ENCODE measurements around the gene LYPD1. TPM values are rescaled to one million over a fixed set of nuclear protein-coding genes. Genes with fewer than 3 reads are reported as not detected.

LYPD1 gene
- total and polyA plus RNA-seq, 5 donors: 0.07 TPM; not detected in 4

DNA sequence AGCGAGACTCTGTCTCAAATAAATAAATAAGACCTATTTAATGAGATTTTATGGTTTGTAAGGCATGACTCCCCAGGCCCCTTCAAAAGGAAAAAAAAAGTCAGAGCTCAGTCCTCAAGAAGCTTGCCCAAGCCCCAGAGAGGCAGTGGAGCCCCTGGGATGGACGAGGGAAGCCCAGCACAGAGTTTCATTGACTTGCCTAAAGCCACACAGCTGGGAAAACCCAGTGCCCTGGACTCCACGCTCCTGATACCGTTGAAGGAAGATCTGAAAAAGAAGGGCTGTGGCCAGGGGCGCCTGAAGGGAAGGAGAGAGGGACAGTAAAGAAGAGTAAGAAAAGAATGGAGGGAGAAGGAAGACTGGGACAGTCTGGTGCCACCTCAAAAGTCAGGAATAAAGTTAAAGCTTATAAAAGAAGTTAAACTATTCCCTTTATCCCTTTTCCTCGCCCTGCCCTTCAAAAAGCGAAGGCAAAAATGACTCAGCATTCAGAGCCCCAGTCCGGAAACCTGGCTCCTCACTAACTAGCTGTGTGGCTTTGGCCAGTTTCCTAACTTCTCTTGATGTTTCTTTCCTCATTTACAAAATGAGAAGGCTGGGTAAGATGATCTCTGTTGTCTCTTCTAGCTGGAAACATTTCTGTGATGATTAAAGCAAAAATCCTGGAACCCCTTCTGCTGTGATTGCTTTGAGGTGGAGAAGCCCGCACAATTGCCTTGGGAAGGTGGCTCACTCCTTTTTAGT, 46.7 kb downstream of the LYPD1 start:
- H3K4me1 ChIP-seq (ENCODE audit: control insufficient read depth, insufficient read depth, low read length): no peaks in the 10 kb centered on the region
- ATAC-seq (no peak), DNase-seq (no peak)
- no peaks in the 10 kb centered on the region for H3K27me3 ChIP-seq (ENCODE audit: control insufficient read depth, insufficient read depth)
- H3K27ac ChIP-seq (ENCODE audit: low read length): no peak overlapping the region
- intact Hi-C loops (cut with DNase I): no loop called here
- H3K9me3 ChIP-seq (ENCODE audit: control insufficient read depth, low read length): no peaks in the 10 kb centered on the region
- 64% methylated on average over 9 of the region's 9 CpGs for WGBS
- no peak overlapping the region for H3K4me3 ChIP-seq (ENCODE audit: low read length)

GRCh38 chr2:132621131-132621875, 48.7 kb downstream of the LYPD1 start:
- H3K27me3 ChIP-seq (ENCODE audit: control insufficient read depth, insufficient read depth): no peaks in the 10 kb centered on the region
- H3K27ac ChIP-seq (ENCODE audit: low read length): no peak overlapping the region
- intact Hi-C loops (cut with DNase I): no loop called here
- ATAC-seq (peak; percentile 47 to 66), DNase-seq (peak in 1 of 3 donors; percentile 42)
- WGBS: 48% methylated on average over 8 of the region's 8 CpGs
- no peaks in the 10 kb centered on the region for H3K4me1 ChIP-seq (ENCODE audit: control insufficient read depth, insufficient read depth, low read length)
- H3K4me3 ChIP-seq (ENCODE audit: low read length): no peak overlapping the region
- no peaks in the 10 kb centered on the region for H3K9me3 ChIP-seq (ENCODE audit: control insufficient read depth, low read length)

DNA sequence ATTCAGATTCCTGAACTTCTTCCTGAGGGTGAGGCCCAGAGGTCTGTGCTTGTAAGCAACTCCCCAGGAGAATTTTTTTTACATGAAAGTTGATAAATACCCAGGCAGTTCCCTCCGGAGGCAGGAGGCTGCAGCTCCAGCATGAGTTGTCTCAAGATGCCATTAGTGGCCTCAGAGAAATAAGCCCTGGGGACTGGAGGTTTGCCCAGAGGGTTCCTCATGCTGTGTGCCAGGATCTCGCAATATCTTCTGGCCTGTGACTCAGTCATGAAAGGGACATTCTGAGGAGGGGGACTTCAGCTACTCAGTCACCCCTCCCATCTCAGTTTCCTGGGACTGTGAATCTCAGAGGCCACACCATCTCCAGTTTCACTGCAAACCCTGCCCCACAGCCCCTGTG, 49.9 kb downstream of the LYPD1 start:
- H3K4me1 ChIP-seq (ENCODE audit: control insufficient read depth, insufficient read depth, low read length): no peaks in the 10 kb centered on the region
- no peaks in the 10 kb centered on the region for H3K9me3 ChIP-seq (ENCODE audit: control insufficient read depth, low read length)
- intact Hi-C loops (cut with DNase I): no loop called here
- no peak overlapping the region for H3K4me3 ChIP-seq (ENCODE audit: low read length)
- 54% methylated on average over 2 of the region's 2 CpGs for WGBS
- DNase-seq: no peak
- H3K27ac ChIP-seq (ENCODE audit: low read length): no peak overlapping the region
- ATAC-seq: no peak
- H3K27me3 ChIP-seq (ENCODE audit: control insufficient read depth, insufficient read depth): no peaks in the 10 kb centered on the region

- H3K9me3 ChIP-seq (ENCODE audit: control insufficient read depth, low read length): no peaks in the 10 kb centered on the region
- 77% methylated on average over 7 of the region's 7 CpGs for WGBS
- intact Hi-C loops (cut with DNase I): no loop called here
- DNase-seq (no peak), ATAC-seq (no peak)
- H3K27ac ChIP-seq (ENCODE audit: low read length): no peak overlapping the region
- H3K27me3 ChIP-seq (ENCODE audit: control insufficient read depth, insufficient read depth): no peaks in the 10 kb centered on the region
- no peak overlapping the region for H3K4me3 ChIP-seq (ENCODE audit: low read length)
- H3K4me1 ChIP-seq (ENCODE audit: control insufficient read depth, insufficient read depth, low read length): no peaks in the 10 kb centered on the region
These were observed 51.3 kb downstream of the LYPD1 start for GRCh38 chr2:132618734-132619133.

- WGBS: 70% methylated on average over 3 of the region's 3 CpGs
- ATAC-seq (no peak), DNase-seq (no peak)
- intact Hi-C loops (cut with DNase I): no loop called here
- H3K4me1 ChIP-seq (ENCODE audit: control insufficient read depth, insufficient read depth, low read length): no peaks in the 10 kb centered on the region
- no peaks in the 10 kb centered on the region for H3K9me3 ChIP-seq (ENCODE audit: control insufficient read depth, low read length)
- H3K27me3 ChIP-seq (ENCODE audit: control insufficient read depth, insufficient read depth): no peaks in the 10 kb centered on the region
- H3K4me3 ChIP-seq (ENCODE audit: low read length): no peak overlapping the region
- H3K27ac ChIP-seq (ENCODE audit: low read length): no peak overlapping the region
These were observed 52.0 kb downstream of the LYPD1 start for GRCh38 chr2:132617989-132618388.

DNA sequence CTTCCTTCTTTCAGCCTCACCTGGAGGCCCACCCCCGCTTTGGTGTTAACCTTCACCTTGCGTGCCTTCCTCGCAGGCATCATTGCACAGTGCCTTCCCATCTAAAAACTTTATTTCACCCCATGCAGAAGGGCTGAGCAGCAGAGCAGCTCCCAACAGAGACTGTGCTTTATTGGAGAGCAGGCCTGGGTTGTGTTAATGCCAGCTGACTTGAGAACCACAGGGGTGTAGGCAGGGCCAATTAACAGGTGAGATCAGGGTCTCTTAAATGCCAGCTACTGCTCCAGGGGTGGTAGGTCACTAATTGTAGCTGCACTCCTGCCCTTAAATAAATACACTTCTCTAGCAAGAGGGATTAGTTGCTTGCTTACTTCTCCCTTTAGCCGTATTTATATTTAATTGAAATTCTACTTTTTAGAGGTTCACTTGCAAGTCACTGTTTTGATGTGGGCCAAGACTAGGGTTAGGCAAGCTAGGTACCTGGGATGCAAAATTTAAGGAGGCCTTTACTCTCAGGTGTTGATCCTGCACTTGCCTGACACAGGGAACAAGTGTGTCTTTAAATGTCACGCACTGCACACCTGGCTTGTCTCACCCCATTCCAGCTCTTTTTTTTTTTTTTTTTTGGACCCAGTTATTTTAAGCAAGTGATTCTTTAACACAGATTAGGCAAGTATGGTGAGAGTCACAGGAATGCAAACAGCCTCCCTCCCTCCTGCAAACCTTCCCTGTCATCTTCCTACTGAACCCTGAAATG, 54.5 kb downstream of the LYPD1 start:
- Histone ChIP-seq H3K9me3 (ENCODE audit: control insufficient read depth, low read length) (no peaks in the 10 kb centered on the region), H3K4me1 (ENCODE audit: control insufficient read depth, insufficient read depth, low read length) (no peaks in the 10 kb centered on the region), H3K27me3 (ENCODE audit: control insufficient read depth, insufficient read depth) (no peaks in the 10 kb centered on the region), H3K27ac (ENCODE audit: low read length) (no peak overlapping the region), H3K4me3 (ENCODE audit: low read length) (no peak overlapping the region)
- 80% methylated on average over 5 of the region's 5 CpGs for WGBS
- DNase-seq (no peak), ATAC-seq (no peak)
- intact Hi-C loops (cut with DNase I): no loop called here

DNA sequence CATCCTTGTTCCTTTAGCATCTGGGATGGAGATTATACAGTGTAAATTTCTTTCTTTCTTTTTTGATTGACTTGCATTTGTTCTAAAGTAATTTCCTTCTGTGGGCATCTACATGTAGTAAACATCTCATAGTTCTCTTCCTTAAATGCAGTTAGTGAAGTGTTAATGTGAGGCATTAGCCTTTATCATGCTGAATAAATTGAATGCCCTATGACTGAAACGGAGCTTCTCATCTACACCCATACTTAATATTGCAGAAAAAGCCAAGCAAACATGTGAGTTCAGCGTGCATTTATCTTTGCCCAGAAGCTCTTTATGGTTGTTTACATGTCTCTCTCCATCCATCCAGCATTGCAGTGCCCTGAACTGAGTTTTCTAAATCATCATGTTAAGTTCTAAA, 58.3 kb downstream of the LYPD1 start:
- ATAC-seq (no peak), DNase-seq (no peak)
- Histone ChIP-seq H3K9me3 (ENCODE audit: control insufficient read depth, low read length) (no peaks in the 10 kb centered on the region), H3K4me1 (ENCODE audit: control insufficient read depth, insufficient read depth, low read length) (no peaks in the 10 kb centered on the region), H3K27me3 (ENCODE audit: control insufficient read depth, insufficient read depth) (no peaks in the 10 kb centered on the region), H3K4me3 (ENCODE audit: low read length) (no peak overlapping the region), H3K27ac (ENCODE audit: low read length) (no peak overlapping the region)
- WGBS: 52% methylated on average over 2 of the region's 2 CpGs
- intact Hi-C loops (cut with DNase I): no loop called here

DNA sequence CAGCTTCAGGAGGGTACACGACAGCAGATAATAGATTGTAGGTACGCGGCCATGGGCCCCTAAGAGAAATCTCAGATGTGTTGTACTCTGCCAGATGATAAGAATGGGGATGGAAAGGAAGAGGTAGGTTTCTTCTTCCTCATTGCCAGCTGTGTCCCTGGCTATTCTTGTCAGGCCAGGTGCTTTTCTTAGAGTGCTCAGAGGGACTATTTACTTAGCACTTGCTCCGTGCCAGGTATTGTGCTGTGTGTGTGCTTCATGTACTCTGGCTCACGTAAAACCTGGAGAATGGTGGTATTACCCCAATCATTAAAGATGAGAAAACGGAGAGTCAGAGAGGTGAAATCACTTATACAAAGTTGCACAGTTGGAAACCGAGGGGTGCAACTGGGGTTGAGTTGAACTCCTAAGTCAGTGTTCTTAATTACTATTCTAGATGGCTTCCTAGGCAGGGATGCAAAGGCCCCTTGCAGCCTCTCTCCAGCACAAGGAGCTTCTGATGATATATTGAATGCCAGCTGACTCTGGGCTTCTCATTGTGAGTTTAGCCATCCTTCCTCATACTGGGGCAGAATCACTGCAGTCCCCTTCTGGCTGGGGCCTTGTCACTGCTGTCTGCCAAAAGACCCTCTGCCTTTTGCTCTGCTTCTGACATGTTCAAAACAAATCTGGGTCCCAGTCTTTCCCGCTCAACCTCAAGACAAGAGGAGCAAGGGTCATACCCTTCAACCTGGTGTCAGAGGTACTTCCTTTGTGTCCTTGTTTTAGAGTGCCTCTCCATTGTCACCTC, 60.7 kb downstream of the LYPD1 start:
- Histone ChIP-seq H3K9me3 (ENCODE audit: control insufficient read depth, low read length) (no peaks in the 10 kb centered on the region), H3K4me3 (ENCODE audit: low read length) (no peak overlapping the region), H3K27ac (ENCODE audit: low read length) (no peak overlapping the region), H3K4me1 (ENCODE audit: control insufficient read depth, insufficient read depth, low read length) (no peaks in the 10 kb centered on the region), H3K27me3 (ENCODE audit: control insufficient read depth, insufficient read depth) (no peaks in the 10 kb centered on the region)
- 86% methylated on average over 8 of the region's 8 CpGs for WGBS
- DNase-seq: no peak
- no peak for ATAC-seq
- intact Hi-C loops (cut with DNase I): no loop called here

- 48% methylated on average over 6 of the region's 6 CpGs for WGBS
- Histone ChIP-seq H3K27ac (ENCODE audit: low read length) (no peak overlapping the region), H3K4me3 (ENCODE audit: low read length) (no peak overlapping the region), H3K4me1 (ENCODE audit: control insufficient read depth, insufficient read depth, low read length) (no peaks in the 10 kb centered on the region), H3K9me3 (ENCODE audit: control insufficient read depth, low read length) (no peaks in the 10 kb centered on the region), H3K27me3 (ENCODE audit: control insufficient read depth, insufficient read depth) (no peaks in the 10 kb centered on the region)
- ATAC-seq: no peak
- intact Hi-C loops (cut with DNase I): no loop called here
- no peak for DNase-seq
These were observed 61.7 kb downstream of the LYPD1 start for GRCh38 chr2:132608311-132608710.

- DNase-seq (no peak), ATAC-seq (no peak)
- Histone ChIP-seq H3K9me3 (ENCODE audit: control insufficient read depth, low read length) (no peaks in the 10 kb centered on the region), H3K27me3 (ENCODE audit: control insufficient read depth, insufficient read depth) (no peaks in the 10 kb centered on the region), H3K4me1 (ENCODE audit: control insufficient read depth, insufficient read depth, low read length) (no peaks in the 10 kb centered on the region), H3K27ac (ENCODE audit: low read length) (no peak overlapping the region), H3K4me3 (ENCODE audit: low read length) (no peak overlapping the region)
- intact Hi-C loops (cut with DNase I): no loop called here
- 72% methylated on average over 4 of the region's 4 CpGs for WGBS
These were observed 62.4 kb downstream of the LYPD1 start for GRCh38 chr2:132607426-132608090.

All from right cardiac atrium (tissue), 5 donors.